Activated naive CD8-positive, alpha-beta T cell treated with anti-CD3 and anti-CD28 coated beads, Interleukin-2, amount 10 ng/mL, durations not matched to agents 7 days and 5 days (primary cell): Measurements from ENCODE around the gene PIGT. TPM values are rescaled to one million over a fixed set of nuclear protein-coding genes. Genes with fewer than 3 reads are reported as not detected.

Source experiments
- ATAC-seq: fragments of 150-1000 bp; cut with Tn5 transposase; one replicate; pipeline ENCODE4 v1.10.0; 2021; ENCODE audit warnings: low read depth, moderate library complexity
- POLR2A ChIA-PET: fragments of 350-600 bp; sonication (Branson Sonifier 250); formaldehyde crosslinking; loops from one replicate; lab custom pipeline; 2021; ENCODE audit warnings: antibody characterized with exemption; lab: Charles Lee
- DNase-seq: peaks from one replicate; pipeline ENCODE4 v3.0.0; 2021
- H3K27ac Mint-ChIP-seq: one replicate; pipeline ENCODE4 v1.8.0; 2022; ENCODE audit warnings: mild to moderate bottlenecking, mixed read lengths
- H3K27me3 Mint-ChIP-seq: one replicate; pipeline ENCODE4 v1.8.0; 2022; ENCODE audit warnings: mild to moderate bottlenecking, moderate library complexity, mixed read lengths
- H3K36me3 Mint-ChIP-seq: one replicate; pipeline ENCODE4 v1.8.0; 2021; ENCODE audit warnings: mild to moderate bottlenecking, mixed read lengths
- H3K4me1 Mint-ChIP-seq: one replicate; pipeline ENCODE4 v1.8.0; 2021; ENCODE audit warnings: mixed read lengths
- H3K4me3 Mint-ChIP-seq: one replicate; pipeline ENCODE4 v1.8.0; 2022; ENCODE audit warnings: mild to moderate bottlenecking, moderate library complexity, mixed read lengths
- H3K9me3 Mint-ChIP-seq: one replicate; pipeline ENCODE4 v1.8.0; 2021; ENCODE audit warnings: mixed read lengths
- total RNA-seq, 2 experiments: library from RNA; stranded (reverse); gene quantifications; one replicate each; pipeline ENCODE4 v1.2.3, GENCODE V29; 2021

PIGT gene
- total RNA-seq, 2 experiments from 2014 or later: 64.9 to 72.7 TPM

DNA sequence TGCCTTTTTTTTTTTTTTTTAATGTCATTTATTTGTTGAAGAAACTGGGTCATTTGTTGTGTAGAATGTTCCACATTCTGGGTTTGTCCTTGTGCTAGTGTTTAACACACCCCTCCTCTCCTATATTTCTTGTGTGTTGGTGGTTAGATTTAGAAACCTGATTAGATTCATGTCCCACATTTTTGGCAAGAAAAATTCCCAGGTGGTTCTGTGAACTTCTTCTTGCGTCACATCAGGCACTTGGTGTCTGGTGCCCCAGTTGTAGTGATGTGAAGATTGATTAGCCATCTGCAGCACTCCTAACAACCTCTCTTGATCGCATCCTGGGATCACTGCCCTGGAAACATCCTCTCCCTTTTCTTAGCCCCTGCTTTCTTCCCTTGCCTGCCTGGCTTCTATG, 7.8 kb downstream of the PIGT start:
- Mint-ChIP-seq H3K9me3 (no peaks in the 10 kb centered on the region), H3K4me3 (no peak overlapping the region), H3K27me3 (no peaks in the 10 kb centered on the region), H3K27ac (no peak overlapping the region), H3K36me3 (peaks cover 26% of the 10 kb centered on the region), H3K4me1 (peaks cover 2% of the 10 kb centered on the region)
- ATAC-seq (no peak), DNase-seq (no peak)
- POLR2A ChIA-PET: no interaction called here

- H3K4me3 Mint-ChIP-seq: no peak overlapping the region
- no peak for DNase-seq
- H3K4me1 Mint-ChIP-seq: no peaks in the 10 kb centered on the region
- H3K9me3 Mint-ChIP-seq: no peaks in the 10 kb centered on the region
- no peak for ATAC-seq
- peaks cover 21% of the 10 kb centered on the region for H3K36me3 Mint-ChIP-seq
- H3K27me3 Mint-ChIP-seq: no peaks in the 10 kb centered on the region
- POLR2A ChIA-PET: no interaction called here
- no peak overlapping the region for H3K27ac Mint-ChIP-seq
Measured at GRCh38 chr20:45425561-45425960, 9.6 kb downstream of the PIGT start.

- Mint-ChIP-seq H3K4me3 (no peak overlapping the region), H3K9me3 (no peaks in the 10 kb centered on the region), H3K27me3 (no peaks in the 10 kb centered on the region), H3K36me3 (peaks cover 18% of the 10 kb centered on the region), H3K4me1 (peaks cover 2% of the 10 kb centered on the region), H3K27ac (no peak overlapping the region)
- POLR2A ChIA-PET: no interaction called here
- ATAC-seq: no peak
- no peak for DNase-seq
Measured at GRCh38 chr20:45426320-45427016, 10.5 kb downstream of the PIGT start.

DNA sequence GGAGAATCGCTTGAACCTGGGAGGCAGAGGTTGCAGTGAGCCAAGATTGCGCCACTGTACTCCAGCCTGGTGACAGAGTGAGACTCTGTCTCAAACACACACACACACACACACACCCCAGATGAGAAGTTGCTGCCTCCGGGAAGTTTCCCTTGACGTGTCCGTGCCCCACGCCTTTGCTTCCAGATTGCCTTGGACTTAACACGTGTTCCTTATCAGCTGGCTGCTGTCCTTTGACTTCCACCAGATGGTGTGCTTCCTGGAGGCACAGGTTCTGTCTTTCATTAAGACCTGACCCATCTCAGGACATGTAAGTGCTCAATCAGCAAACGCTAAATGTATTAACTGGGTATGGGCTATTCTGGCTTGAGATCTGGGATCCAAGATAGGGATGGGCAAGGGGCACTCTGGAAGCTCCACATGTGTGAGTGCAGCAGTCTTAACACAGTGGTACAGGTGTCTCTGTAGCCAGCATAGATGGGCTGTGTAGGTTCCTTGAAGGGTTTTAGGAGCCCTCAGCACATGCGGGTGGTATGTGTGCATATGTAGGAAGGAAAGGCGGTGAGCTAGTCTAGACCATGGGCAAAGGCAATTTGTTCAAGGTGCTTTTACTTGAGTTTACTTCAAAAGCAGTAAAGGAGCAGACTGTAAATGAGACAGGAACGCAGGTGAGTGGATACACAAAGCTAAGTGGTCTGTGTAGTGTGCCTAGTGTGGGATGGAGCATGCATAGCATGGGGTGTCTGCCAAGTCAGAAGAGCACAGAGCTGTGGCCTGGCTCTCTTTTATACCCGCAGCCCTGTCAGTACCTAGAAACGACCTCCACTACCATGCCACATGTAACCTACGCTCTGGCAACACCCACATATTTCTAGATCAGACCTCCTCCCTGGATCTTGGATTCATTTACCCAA, 11.6 kb downstream of the PIGT start:
- Mint-ChIP-seq H3K4me3 (no peak overlapping the region), H3K27me3 (no peaks in the 10 kb centered on the region), H3K9me3 (no peaks in the 10 kb centered on the region), H3K27ac (no peak overlapping the region), H3K4me1 (peaks cover 9% of the 10 kb centered on the region), H3K36me3 (peaks cover 21% of the 10 kb centered on the region)
- no peak for DNase-seq
- POLR2A ChIA-PET: interaction anchor here (1.1 kb wide), 1 partner anchor 65 kb away, joined by 4 read pairs; the partner anchor contains the start of gene SYS1
- ATAC-seq: no peak

- no peaks in the 10 kb centered on the region for H3K27me3 Mint-ChIP-seq
- ATAC-seq (no peak), DNase-seq (no peak)
- no peaks in the 10 kb centered on the region for H3K9me3 Mint-ChIP-seq
- peaks cover 21% of the 10 kb centered on the region for H3K36me3 Mint-ChIP-seq
- H3K4me1 Mint-ChIP-seq: peaks cover 13% of the 10 kb centered on the region
- no peak overlapping the region for H3K4me3 Mint-ChIP-seq
- POLR2A ChIA-PET: interaction anchor here (1.0 kb wide), 1 partner anchor 14 kb away, joined by 3 read pairs; the partner anchor contains the start of gene PIGT
- H3K27ac Mint-ChIP-seq: no peak overlapping the region
Measured at GRCh38 chr20:45429618-45430017, 13.7 kb downstream of the PIGT start.

DNA sequence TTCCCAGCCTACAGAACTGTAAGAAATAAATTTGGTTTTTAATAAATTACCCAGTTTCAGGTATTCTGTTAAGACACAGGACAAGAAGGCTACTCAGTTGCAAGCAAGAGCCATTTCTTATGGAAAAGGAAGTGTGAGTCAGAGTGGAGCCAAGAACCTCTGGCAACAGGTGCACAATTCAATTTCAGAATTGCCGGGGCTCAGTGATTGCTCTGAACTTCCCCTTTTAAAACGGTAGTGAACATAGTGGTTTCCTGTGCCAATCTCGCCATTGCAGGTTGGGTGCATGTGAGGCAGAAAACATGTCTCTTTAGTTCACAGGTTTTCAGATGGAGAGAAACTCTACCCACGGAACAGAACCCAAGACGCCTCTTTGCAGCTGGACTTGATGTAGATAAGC, 16.4 kb downstream of the PIGT start:
- DNase-seq (no peak), ATAC-seq (no peak)
- peak overlapping the region; percentile 16 for H3K27ac Mint-ChIP-seq
- POLR2A ChIA-PET: no interaction called here
- H3K36me3 Mint-ChIP-seq: peaks cover 16% of the 10 kb centered on the region
- no peak overlapping the region for H3K4me3 Mint-ChIP-seq
- H3K4me1 Mint-ChIP-seq: peaks cover 20% of the 10 kb centered on the region
- H3K27me3 Mint-ChIP-seq: no peaks in the 10 kb centered on the region
- no peaks in the 10 kb centered on the region for H3K9me3 Mint-ChIP-seq

- H3K36me3 Mint-ChIP-seq: peaks cover 13% of the 10 kb centered on the region
Measured at GRCh38 chr20:45433316-45433715, 17.4 kb downstream of the PIGT start.

DNA sequence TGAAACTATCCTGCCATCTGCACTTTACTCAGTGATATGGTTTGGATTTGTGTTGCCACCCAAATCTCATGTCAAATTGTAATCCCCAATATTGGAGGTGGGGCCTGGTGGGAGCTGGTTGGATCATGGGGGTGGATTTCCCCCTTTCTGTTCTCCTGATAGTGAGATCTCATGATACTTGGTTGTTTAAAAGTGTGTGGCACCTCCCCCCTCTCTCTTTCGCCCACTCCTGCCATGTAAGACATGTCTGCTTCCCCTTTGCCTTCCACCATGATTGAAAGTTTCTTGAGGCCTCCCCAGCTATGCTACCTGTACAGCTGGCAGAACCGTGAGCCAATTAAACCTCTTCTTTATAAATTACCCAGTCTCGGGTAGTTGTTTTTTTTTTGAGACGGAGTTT, 18.0 kb downstream of the PIGT start:
- Mint-ChIP-seq H3K4me3 (no peak overlapping the region), H3K4me1 (peaks cover 21% of the 10 kb centered on the region), H3K27ac (no peak overlapping the region), H3K27me3 (no peaks in the 10 kb centered on the region), H3K9me3 (no peaks in the 10 kb centered on the region), H3K36me3 (peaks cover 13% of the 10 kb centered on the region)
- POLR2A ChIA-PET: no interaction called here
- DNase-seq (no peak), ATAC-seq (no peak)

More at GRCh38 chr20:45433316-45433715, 17.4 kb downstream of the PIGT start:
- no peak for ATAC-seq
- POLR2A ChIA-PET: no interaction called here
- peaks cover 21% of the 10 kb centered on the region for H3K4me1 Mint-ChIP-seq
- H3K9me3 Mint-ChIP-seq: no peaks in the 10 kb centered on the region
- no peak overlapping the region for H3K4me3 Mint-ChIP-seq
- no peak overlapping the region for H3K27ac Mint-ChIP-seq
- H3K27me3 Mint-ChIP-seq: no peaks in the 10 kb centered on the region
- DNase-seq: no peak

DNA sequence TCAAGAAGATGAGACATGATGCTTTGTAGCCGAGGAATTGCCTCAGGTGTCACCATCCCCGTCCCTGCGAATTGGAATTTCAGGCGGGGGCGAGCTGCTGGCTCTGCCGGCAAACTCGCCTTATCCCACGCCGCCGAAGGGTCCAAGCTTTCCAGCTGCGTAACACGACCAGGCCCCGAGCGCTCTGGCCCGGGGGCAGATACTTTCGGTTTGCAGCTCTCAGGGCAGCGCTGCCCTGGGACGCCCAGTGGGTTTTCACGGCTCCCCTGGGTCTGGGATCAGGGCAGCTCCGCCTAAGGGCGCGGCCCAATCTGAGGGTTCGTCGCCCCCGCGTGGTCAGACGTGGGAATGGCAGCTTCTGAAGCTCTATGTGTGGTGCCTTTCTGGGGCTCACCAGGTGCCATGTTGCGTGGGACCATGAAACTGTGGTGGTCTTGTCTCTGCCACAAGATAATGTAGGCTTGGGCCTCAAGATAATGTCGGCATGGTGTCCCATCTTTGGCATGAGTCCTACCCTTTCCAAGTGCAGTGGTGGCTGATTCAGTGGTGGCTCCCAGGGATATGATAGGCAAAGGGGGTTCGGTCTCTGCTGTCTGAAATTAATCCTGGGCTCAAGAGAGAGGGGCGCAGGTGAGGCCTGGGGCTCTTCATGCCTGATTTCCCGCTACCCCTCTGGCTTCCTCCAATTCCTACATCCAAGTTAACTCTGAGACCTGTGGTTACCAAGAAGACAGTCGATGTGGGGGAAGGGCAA, 21.0 kb downstream of the PIGT start:
- H3K36me3 Mint-ChIP-seq: peaks cover 13% of the 10 kb centered on the region
- no peaks in the 10 kb centered on the region for H3K9me3 Mint-ChIP-seq
- H3K27me3 Mint-ChIP-seq: no peaks in the 10 kb centered on the region
- POLR2A ChIA-PET: interaction anchor here (0.7 to 2.3 kb wide), 6 partner anchors 21 to 116 kb away, joined by 3 to 31 read pairs (median 9); partner anchors contain the start of genes PIGT, SDC4 and SYS1
- ATAC-seq (peak; percentile 98), DNase-seq (peak; percentile 92)
- H3K27ac Mint-ChIP-seq: peak overlapping the region; percentile 54
- peak overlapping the region; percentile 83 for H3K4me3 Mint-ChIP-seq
- peaks cover 17% of the 10 kb centered on the region for H3K4me1 Mint-ChIP-seq

- Mint-ChIP-seq H3K27me3 (peaks cover 14% of the 10 kb centered on the region), H3K36me3 (no peaks in the 10 kb centered on the region)
- no peak for ATAC-seq
Measured at GRCh38 chr20:45440424-45440823, 24.5 kb downstream of the PIGT start.

DNA sequence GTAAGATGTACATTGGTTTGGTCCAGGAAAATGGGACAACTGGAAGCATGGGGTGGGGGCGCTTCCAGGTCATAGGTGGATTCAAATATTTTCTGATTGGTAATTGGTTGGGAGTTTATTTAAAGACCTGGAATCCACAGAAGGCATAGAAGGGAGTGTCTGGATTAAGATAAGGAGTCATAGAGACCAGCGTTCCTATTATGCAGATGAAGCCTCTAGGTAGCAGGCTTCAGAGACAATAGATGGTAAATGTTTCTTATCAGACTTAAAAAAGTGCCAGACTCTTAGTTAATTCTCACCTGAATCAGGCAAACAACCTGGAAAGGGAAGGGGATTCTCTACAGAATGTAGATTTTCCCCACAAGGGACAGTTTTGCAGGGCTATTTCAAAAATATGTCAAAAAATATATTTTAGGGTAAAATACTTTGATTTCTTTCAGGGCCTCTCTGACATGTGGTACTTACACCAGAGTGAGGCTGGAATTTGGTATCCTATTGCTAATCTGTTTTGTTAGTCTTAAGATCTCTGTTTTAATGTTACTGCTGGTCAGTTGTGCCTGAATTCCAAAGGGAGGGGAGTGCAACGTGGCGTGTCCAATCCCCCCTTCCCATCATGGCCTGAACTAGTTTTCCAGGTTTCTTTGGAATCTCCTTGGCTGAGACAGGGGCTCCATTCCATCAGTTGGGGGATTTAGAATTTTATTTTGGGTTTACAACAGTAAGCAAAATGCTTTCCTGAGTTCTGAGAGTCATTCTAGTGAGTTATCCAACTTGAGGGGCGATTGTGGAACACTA, 25.1 kb downstream of the PIGT start:
- no peaks in the 10 kb centered on the region for H3K9me3 Mint-ChIP-seq
- no peak for DNase-seq
- POLR2A ChIA-PET: no interaction called here
- H3K27me3 Mint-ChIP-seq: peaks cover 17% of the 10 kb centered on the region
- peaks cover 34% of the 10 kb centered on the region for H3K4me1 Mint-ChIP-seq
- H3K36me3 Mint-ChIP-seq: no peaks in the 10 kb centered on the region
- no peak overlapping the region for H3K4me3 Mint-ChIP-seq
- no peak overlapping the region for H3K27ac Mint-ChIP-seq
- ATAC-seq: no peak

More at GRCh38 chr20:45440424-45440823, 24.5 kb downstream of the PIGT start:
- Mint-ChIP-seq H3K4me1 (peaks cover 27% of the 10 kb centered on the region), H3K9me3 (no peaks in the 10 kb centered on the region), H3K27ac (no peak overlapping the region), H3K4me3 (no peak overlapping the region)
- DNase-seq: no peak
- POLR2A ChIA-PET: no interaction called here

DNA sequence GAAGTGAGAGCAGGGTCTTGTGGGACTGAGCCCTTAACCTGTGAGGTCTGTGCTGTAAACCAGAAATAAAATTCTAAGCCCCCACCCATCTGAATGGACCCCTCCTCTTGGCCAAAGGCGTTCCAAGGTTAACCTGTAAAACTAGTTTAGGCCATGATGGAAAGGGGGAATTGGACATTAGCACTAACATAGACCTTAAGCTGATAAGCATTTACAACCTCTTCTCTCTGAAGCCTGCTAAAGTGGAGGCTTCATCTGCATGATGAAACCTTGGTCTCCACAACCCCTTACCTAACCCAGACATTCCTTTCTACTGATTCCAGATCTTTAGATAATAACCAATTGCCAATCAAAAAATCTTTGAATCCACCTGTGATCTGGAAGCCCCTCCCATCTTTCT, 25.8 kb downstream of the PIGT start:
- Mint-ChIP-seq H3K27ac (no peak overlapping the region), H3K4me1 (peaks cover 34% of the 10 kb centered on the region), H3K36me3 (no peaks in the 10 kb centered on the region), H3K4me3 (no peak overlapping the region), H3K27me3 (peaks cover 22% of the 10 kb centered on the region), H3K9me3 (no peaks in the 10 kb centered on the region)
- POLR2A ChIA-PET: no interaction called here
- DNase-seq (no peak), ATAC-seq (no peak)
